CD4-positive, alpha-beta T cell treated with Interleukin-4 for 4 hours (primary cell): Measurements from ENCODE around the gene PLCH2.
"Not testable (repeated sequence)": the region's sequence is repeated elsewhere in the genome, so short reads cannot be mapped to it uniquely, and the experiment has no call there.

Source experiments
- DNase-seq: peaks from one replicate; pipeline ENCODE4 v3.0.0-alpha.2; 2020

The PLCH2 gene

DNA sequence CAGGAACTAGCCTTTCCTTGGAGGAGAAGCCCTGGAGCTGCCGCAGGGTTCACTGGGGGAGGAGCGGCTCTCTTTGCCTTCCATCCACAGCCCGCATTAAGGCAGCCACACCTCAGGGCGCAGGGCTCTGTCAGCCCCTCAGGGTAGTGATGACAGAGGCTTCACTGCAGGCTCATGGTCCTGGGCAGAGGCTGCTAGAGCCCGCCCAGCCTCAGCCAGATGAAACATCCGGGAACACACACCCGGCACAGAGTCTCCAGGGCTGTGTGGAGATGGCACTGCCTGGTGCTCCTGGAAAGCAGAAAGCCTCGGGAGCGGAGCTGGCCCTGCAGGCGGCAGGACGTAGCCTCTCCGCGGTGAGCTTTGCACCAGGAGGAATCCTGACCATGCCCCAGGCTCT lies 34.3 kb upstream of the PLCH2 start:
- no peak for DNase-seq

DNA sequence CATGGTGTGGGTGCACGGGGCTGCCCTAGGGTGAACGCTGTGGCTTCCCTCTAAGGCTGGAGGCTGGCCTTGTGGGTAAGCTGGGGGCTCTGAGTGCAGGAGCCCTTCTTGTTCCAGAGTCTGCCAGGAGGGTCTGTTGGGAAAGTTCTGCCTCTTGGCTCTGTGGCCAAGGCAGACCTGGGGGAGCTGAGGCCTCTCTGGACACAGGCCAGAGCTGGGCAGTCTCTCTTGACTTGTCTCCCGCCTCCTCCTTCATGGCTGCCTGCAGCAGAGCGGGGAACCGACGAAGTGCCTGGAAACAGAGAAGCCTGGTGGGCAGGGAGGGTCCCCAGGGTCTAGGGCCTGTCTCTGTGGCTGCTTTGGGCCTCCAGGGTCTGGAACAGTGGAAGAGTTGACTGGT lies 33.4 kb upstream of the PLCH2 start:
- DNase-seq = no peak

DNA sequence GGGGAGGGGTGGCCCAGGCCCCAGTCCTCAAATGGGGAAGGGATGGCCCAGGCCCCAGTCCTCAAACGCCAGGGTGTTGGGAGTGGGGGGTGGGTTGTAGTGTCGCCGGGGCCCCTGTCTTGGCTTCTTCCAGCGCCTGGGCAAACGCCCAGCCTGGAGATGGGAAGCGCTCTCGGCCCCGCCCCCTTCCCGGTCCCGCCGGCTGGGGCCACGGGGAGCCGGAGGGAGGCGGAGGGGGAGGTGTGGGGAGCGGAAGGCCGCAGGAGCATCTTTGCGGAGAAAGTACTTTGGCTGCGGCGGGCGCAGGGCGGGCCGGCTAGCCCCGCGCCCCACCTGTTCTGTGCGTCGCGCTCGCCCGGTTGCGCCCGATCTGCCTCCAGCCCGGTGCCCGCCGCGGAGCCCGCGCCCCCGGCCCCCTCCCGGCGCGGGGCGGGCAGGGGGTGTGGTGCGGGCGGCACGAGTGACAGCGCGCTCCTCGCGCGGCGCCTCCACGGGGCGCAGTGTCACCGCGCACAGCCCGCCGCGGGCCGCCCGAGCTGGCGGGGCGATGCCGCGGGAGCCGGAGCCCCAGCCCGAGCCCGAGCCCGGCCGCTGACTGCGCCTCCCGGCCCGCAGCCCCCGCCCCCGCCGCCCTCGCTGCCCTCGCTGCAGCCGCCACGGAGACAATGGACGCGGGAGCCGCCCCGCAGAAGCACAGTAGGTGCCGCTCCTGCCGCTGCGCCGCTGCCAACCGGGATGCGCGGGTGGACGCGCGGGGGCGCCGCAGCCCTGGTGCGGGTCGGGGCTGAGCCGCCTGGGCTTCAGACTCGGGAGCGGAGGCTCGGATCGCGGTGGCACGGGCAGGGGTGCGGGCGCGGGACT lies 32.6 kb upstream of the PLCH2 start:
- no peak for DNase-seq

DNA sequence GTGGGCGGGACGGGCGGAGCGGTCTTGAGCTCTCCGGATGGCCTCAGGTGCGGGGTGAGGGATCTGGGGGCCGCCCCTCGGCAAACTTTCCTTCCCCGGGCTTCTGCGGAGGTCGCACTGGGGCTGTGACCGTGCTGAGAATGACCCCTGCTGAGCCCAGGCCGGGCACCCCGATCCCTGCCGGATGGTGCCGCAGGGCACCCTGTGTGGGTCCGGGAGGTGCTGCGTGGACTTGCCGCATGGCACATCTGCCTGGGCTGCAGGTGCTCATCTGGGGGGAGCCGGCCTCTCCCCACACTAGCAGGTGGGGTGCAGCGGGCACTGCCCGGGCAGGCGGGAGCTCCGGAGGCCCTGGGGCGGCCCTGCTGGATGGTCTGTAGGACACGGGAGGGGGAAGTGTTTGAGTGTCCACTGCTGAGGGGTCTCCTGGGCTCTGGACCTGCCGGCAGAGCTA lies 31.9 kb upstream of the PLCH2 start:
- no peak for DNase-seq

DNA sequence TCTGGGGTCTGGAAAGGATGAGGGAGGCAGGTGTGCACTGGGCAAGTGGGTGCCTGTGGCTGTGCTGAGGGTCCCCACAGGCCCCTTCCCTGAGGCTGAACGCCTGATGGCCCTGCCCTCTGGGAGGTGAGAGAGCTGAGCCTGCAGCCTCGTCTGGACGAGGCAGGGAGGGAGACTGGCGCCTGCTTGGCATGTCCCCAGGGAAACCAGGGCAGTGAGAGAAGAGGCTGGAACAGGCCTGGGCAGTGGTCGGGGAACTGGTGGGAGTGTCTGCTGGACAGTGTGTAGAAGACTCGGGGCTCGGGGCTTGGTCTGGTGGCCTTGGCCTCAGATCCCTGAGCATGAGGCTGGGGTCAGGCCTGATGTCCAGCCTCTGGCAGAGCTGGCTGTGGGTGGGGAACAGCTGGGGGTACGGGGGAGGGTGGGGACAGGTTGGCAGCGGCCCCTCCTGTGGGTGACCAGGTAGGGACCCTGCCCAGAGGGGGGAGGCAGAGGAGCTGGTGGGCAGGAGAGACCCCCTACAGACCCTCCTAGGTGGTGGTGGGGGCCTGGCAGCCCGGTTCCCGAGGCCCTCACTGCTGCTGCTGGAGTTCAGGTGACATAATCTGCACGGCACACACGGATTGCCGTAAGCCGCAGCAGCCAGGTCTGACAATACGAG lies 30.8 kb upstream of the PLCH2 start:
- DNase-seq = no peak

DNA sequence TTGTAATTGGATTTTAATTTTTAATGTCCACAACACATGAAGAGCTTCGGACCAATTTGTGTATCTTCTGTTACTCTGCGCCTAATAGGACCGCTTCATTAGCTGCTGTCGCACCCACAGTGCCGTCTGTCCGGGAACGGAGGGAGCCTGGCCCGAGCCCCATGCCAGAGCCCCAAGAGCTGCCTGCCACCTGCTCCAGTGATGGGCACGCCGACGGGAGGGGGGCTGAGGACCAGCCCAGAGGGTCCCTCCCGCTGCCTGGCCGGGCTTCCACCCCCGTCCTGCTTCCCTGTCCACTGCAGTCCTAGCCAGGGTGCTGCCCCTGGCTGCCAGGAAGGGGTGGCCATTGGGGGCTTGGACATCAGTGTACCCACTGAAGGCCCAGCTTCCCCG lies 30.3 kb upstream of the PLCH2 start:
- DNase-seq = no peak

DNA sequence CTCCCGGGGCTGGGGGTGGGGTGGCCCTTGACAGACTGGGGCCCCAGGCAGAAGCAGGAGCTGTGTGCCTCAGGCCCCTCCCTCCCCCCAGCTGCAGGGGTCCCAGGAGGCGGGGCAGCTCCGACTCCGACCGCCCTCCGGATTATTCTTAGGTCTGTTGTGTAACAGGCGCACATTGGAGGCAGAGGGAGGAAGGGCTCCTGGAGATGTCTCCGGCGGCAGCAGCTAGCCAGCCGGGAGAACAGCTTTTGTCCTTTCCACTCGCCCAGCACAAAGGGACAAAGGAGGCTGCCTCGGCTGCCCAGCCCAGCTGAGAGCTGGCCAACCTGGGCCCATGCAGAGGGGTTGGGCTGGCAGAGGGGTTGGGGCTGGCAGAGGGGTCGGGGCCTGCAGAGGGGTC lies 29.7 kb upstream of the PLCH2 start:
- DNase-seq = no peak

DNA sequence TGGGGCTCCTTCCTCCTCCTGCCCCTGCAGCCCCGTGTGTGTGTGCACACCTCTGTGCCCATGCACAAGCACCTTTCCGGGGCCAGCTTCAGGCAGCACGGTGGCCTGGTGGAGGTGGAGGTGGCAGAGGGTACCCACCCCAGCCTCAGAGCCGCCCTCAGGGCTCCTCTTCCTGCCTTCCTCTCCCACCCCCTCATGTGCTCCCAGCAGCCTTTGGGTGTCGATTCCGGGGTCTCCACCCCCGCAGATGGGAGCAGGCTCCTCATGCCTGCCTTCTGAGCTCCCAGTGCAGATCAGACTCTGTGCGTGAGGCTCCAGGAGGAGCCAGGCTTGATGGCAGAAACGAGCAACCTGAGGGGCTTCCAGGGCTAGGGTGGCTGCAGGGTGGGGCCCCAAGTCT lies 29.2 kb upstream of the PLCH2 start:
- DNase-seq = no peak

DNA sequence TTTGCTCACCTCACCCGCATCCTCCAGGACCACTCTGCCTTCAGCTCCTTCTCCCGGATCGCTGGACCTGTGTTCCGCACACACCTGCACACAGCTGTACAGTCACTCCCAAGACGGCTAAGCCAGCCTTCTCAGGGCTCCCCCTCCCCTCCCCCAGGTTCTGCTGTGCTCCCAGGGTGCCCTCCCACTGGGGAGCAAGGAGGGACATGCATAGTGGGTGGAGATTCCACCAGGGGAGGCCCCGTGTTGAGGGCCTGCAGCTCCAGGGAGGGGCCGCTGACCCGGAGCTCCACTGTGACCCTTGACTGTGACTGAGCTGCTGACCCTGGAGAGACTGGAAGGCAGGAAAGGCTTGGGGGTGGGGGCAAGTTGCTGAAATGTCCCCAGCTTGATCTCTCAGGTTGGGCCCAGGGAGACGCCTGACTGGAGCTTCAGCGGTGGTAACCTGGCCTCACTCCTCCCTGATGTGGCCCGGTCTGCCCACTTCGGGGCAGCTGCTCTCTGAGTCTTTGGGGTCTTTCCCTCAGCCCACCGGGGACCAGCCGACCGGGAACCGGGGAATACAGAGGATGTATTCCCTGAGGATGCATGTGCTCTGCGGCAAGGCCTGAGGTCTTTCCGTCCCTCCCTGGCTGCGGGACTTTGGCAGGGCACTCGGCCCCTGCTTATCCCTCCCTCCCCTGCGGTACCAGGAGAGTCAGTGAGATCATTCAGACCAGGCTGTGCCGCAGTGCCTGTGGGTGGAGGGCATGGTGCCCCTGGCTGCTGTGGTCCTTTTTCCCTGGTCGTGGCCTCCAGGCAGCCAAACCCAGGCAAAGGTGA lies 28.6 kb upstream of the PLCH2 start:
- no peak for DNase-seq

DNA sequence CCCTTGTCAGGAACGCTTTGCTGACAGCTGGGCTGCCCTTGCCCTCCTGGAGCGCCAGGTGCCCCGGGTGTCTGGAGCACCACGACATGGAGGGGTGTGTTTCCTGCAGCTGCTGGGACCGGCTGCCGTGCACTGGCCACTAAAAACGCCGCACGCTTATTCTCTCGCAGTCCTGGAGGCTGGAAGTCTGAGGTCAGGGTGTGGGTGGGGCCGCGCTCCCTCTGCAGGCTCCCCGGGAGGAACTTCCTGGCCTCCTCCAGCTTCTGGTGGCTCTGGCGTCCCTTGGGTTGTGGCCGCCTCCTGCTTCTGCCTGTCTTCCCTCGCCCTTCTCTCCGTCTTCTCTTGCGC lies 28.0 kb upstream of the PLCH2 start:
- no peak for DNase-seq

DNA sequence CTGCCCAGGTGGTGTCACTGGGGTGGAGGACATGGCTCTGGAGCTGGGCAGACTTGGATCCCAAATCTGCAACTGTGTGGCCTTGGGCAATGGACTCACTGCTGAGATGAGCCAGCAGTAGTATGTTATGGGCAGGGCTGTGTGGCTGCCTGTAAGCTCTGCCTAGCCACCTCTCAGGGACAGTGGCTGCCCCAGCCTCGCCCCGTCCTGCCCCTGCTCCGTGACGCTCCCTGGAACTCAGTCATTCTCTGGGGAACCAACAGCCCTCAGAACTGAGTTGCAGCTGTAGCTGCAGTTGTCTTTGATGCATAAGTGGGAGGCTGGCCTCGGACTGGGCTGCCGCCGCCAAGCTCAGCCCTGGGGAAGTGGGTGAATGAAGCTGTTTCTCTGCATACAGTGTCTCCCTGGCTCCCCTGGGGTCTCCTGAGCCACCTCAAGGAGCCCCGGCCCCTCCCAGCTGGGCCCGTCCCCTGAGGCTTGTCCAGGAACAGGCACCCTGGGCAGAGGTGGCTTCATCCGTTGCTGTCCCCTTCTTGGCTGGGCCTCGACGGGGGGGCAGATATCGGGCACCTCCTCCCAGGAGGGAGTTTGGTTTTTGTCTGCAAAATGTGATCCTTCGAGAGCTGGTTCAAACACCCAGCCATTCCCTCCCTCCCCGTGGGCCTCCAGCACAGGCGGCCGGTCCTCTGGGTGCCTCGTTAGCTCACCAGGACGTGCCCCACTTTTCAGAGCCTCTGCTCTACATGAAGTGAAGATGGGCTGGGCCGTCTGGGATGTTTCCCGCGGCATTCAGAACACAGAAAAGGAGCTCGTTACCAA lies 26.2 kb upstream of the PLCH2 start:
- DNase-seq = no peak

DNA sequence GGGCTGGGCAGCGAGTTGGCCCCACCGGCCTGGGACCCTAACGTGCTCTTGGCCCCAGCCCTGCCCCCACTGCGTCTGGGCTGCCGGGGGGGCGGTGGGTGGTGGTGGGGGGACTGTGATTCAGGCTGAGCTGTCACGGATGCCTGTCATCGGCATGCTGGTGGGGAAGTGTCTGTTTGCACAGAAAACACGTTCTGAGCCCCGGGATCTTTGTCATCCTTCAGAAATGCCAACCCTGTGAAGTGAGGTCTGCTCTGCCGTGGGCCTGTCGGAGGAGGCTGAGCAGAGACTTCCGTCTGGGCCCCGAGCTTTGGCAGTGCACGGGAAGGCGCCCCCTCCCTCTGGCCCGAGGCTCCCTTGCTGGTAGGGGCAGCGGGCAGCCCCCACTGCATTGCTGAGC lies 24.3 kb upstream of the PLCH2 start:
- DNase-seq = no peak

DNA sequence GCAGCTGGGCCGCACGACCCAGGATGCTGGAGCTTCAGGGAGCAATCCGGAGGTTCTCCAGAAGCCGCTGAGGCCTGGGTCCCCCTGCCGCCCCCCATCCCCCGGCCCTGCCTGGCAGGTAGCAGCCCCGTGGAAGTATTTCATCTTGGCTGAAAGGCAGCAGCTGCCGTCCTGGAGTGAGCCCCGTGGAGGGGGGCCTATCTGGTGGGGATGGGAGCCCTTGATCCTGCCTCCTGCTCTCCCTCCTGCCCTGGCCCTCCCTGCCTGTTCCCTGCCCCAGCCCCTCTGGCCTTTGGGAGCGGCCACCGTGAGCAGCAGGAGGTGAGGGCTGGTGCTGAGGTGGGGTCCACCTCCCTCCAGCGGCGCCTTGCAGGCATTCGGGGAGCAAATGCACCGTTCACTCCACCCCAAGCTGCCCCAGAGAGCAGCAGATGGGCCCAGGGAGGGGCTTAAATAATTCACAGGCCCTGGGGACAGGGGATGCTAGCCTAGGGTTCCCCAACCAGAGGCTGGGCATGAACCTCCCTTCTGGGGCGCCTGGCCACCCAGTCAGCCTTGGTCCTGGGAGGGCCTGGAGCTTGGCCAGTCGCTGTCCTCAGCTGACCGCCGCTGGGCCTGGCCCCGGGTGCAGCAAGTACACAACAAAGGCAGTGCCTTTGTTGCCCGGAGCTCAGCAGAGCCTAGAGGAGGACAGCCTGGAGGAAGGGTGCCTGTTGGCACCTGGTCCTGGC lies 23.7 kb upstream of the PLCH2 start:
- DNase-seq = no peak

DNA sequence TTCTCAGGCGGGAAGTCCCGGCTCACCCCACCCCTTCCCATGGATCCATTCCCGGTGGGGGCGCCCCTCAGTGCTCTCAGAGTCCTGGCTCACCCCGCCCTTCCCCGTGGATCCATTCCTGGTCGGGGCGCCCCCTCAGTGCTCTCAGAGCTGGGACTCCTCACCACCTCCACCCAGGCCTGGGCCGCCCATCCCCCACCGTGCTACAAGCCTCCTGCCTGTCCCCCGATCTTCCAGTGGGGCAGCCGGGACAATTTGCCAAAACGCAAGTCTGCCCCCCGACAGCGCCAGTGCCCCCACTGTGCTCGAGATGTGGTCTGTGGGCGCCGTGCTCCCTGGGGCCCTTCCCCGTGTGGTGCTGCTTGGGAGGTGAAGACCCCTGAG lies 23.2 kb upstream of the PLCH2 start:
- no peak for DNase-seq

DNA sequence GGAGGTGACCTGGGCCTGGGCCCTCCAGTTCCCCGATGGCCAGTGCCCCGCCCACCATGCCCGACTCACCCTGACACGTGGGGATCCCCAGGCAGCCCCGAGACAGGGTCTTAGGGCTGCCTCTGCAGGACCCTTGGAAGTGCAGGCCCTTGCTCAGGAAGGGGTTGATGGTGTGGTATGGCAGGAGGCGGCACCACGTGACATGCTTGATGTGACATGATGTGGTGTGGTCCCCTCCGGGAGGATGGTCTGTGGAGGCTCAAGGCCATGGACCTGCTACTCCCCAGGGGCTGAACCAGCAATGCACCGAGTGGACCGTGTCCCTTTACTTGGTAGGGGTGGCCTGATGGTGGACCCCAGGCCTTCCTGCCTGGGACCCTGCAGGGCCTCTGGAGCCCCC lies 21.9 kb upstream of the PLCH2 start:
- DNase-seq = no peak

DNA sequence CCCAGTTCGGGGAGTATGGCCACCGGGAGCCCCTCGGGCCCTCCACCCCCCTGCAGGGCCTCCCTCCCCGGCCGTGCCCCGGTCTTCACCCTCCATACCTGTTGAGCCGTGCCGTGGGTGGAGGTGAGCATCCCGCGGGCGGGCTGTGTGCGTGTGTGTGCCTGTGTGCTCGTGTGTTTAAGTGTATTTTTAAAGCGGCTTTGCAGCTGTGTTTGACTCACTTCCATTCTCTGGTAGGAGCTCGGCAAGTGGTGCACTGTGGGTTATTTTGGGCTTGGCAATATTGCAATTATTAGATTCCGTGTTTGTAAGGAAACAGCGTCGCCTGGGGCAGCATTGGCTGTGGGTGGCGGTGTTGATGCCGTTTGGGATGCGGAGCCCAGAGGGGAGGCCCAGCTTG lies 20.3 kb upstream of the PLCH2 start:
- DNase-seq = no peak

DNA sequence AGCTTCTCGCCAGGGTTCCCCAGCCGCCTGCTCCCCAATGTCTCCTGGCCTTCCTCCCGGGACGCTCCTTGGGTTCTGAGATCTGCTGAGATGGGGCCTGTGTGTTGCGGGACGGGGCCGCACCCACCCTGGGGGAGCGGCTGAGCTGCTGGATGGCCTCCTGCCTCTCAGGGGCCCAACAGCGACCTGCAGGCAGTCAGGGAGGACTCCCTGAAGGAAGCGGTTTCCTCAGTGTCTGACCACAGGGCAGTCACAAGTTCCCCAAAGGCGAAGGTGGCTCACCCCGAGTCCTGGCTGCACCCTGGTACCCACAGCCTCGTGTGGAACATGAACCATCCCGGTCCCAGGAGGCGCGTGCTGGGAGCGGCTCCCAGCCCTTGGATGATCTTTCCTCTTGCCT lies 18.6 kb upstream of the PLCH2 start:
- no peak for DNase-seq

DNA sequence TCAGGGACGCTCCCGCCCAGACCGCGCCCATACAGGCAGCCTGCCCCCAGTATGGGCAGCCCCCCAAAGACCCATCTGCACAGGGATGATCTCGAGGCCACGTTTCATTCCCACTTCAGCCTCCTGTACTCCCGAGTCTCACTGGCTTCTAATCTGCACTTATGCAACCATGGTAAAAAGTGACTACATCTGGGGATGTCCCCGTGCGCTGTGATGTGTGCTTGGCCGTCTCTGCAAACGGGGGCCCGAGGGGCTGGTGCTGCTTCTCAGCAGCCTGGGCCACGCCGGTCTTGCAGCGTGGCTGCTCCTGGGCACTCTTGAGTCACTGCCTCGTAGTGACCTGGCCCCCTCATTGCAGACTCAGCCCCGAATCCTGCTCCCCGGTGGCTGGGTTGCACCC lies 17.4 kb upstream of the PLCH2 start:
- no peak for DNase-seq

DNA sequence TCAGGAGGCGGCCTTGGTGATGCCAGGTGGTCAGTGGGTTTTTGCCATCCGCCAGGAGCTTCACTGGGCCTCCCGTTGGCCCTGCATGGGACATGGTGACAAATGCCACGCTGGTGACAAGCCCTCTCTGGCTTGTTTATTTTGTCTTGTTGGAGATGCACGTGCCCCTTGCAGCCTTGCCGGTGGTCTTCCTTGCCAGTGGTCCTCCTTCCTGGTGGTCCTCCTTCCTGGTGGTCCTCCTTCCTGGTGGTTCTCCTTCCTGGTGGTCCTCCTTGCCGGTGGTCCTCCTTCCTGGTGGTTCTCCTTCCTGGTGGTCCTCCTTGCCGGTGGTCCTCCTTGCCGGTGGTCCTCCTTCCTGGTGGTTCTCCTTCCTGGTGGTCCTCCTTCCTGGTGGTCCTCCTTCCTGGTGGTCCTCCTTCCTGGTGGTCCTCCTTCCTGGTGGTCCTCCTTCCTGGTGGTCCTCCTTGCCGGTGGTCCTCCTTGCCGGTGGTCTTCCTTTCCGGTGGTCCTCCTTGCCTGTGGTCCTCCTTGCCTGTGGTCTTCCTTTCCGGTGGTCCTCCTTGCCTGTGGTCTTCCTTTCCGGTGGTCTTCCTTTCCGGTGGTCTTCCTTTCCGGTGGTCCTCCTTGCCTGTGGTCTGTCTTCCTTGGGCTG lies 16.9 kb upstream of the PLCH2 start:
- DNase-seq = not testable (repeated sequence)

DNA sequence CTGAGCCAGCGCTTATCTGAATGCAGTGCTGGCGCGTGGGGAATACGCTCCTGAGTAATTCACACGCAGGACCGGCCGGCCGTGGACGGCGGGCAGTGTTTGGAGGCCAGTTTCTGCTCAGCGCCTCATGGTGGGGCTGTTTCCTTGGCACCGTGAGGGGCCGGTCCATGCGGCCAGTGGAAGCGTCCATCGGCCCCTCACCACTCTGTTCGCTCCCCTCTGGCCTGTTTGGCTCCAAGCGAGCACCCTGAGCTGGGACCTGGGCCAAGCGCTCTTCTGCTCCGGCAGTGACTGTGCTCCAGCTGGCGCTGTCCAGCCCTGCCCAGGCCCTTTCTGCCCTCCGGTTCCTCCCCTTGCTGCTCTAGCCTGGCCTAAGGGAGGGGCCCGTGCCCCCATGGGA lies 16.3 kb upstream of the PLCH2 start:
- no peak for DNase-seq

DNA sequence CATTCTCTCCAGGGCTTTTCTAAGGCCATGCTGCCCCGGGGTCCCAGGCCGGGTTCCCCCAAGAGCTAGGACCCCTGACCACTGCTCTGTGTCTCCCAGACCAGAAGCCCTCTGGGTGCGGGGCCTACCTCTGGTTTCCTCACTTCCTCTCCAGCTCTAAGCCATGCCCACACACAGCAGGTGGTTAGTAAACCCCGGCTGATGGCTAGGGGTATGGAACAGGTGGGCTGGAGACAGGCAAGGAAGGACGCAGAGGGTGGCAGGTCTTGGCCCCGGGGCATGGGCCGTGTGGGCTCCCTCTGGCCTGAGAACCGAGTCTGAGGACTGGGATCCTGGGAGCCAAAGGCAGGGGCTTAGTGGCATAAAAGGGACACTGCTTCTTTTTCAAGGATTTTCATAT lies 15.9 kb upstream of the PLCH2 start:
- DNase-seq = no peak
